Chondrocyte (in vitro differentiated cells): ENCODE measurements around the gene JAKMIP1. TPM values are rescaled to one million over a fixed set of nuclear protein-coding genes. Genes with fewer than 3 reads are reported as not detected.

Source experiments
- DNase-seq: peaks from one replicate; pipeline ENCODE4 v3.0.0; 2021; ENCODE audit warnings: mixed read lengths, low spot score
- H3K27ac Mint-ChIP-seq: one replicate; pipeline ENCODE4 v1.8.0; 2021; ENCODE audit warnings: mild to moderate bottlenecking, moderate library complexity, mixed read lengths; ENCODE audit not compliant: unreplicated experiment
- H3K27me3 Mint-ChIP-seq: 2 replicates; pipeline ENCODE4 v1.8.0; 2021; ENCODE audit warnings: low read depth, mixed read lengths
- H3K36me3 Mint-ChIP-seq: 2 replicates; pipeline ENCODE4 v1.8.0; 2021; ENCODE audit warnings: low read depth, mixed read lengths
- H3K4me1 Mint-ChIP-seq: 2 replicates; pipeline ENCODE4 v1.8.0; 2021; ENCODE audit warnings: low read depth, mild to moderate bottlenecking, mixed read lengths
- H3K4me3 Mint-ChIP-seq: one replicate; pipeline ENCODE4 v1.8.0; 2021; ENCODE audit warnings: mild to moderate bottlenecking, moderate library complexity, mixed read lengths; ENCODE audit not compliant: unreplicated experiment
- H3K9me3 Mint-ChIP-seq: 2 replicates; pipeline ENCODE4 v1.8.0; 2021; ENCODE audit warnings: low read depth, mixed read lengths
- CTCF ChIP-seq: fragments of 200-600 bp; sonication (generic); IDR thresholded peaks from 2 replicates; pipeline ENCODE4 v1.5.0; 2021; ENCODE audit warnings: antibody characterized with exemption, mild to moderate bottlenecking, moderate library complexity
- total RNA-seq: library from RNA; stranded (reverse); gene quantifications from 3 replicates; pipeline ENCODE4 v1.2.1, GENCODE V29; 2021

Gene JAKMIP1
- total RNA-seq, 1 donor from 2014 or later, result 0.10 TPM

- no peak for DNase-seq
- H3K36me3 Mint-ChIP-seq, result no peaks in the 10 kb centered on the region
- H3K4me1 Mint-ChIP-seq, result no peaks in the 10 kb centered on the region
- peaks cover 17% of the 10 kb centered on the region for H3K27me3 Mint-ChIP-seq
- no peak for TF ChIP-seq CTCF
- no peaks in the 10 kb centered on the region for H3K9me3 Mint-ChIP-seq
- no peak overlapping the region for H3K4me3 Mint-ChIP-seq
- H3K27ac Mint-ChIP-seq, result no peak overlapping the region
Measured at GRCh38 chr4:6230827-6231662, 30.7 kb upstream of the JAKMIP1 start.

GRCh38 chr4:6230502-6230785 is 30.1 kb upstream of the JAKMIP1 start:
- no peaks in the 10 kb centered on the region for H3K4me1 Mint-ChIP-seq
- H3K36me3 Mint-ChIP-seq, result no peaks in the 10 kb centered on the region
- H3K27me3 Mint-ChIP-seq, result peaks cover 16% of the 10 kb centered on the region
- H3K4me3 Mint-ChIP-seq, result no peak overlapping the region
- no peaks in the 10 kb centered on the region for H3K9me3 Mint-ChIP-seq
- no peak for DNase-seq
- TF ChIP-seq CTCF, result no peak
- no peak overlapping the region for H3K27ac Mint-ChIP-seq

- no peak for DNase-seq
- Mint-ChIP-seq H3K4me1 (no peaks in the 10 kb centered on the region), H3K36me3 (no peaks in the 10 kb centered on the region), H3K27ac (no peak overlapping the region), H3K4me3 (no peak overlapping the region), H3K27me3 (peaks cover 18% of the 10 kb centered on the region), H3K9me3 (no peaks in the 10 kb centered on the region)
- TF ChIP-seq CTCF, result no peak
Measured at GRCh38 chr4:6229671-6230501, 29.5 kb upstream of the JAKMIP1 start.

- H3K4me3 Mint-ChIP-seq, result no peak overlapping the region
- DNase-seq, result no peak
- no peaks in the 10 kb centered on the region for H3K36me3 Mint-ChIP-seq
- H3K9me3 Mint-ChIP-seq, result no peaks in the 10 kb centered on the region
- no peaks in the 10 kb centered on the region for H3K4me1 Mint-ChIP-seq
- H3K27me3 Mint-ChIP-seq, result peaks cover 22% of the 10 kb centered on the region
- TF ChIP-seq CTCF, result no peak
- H3K27ac Mint-ChIP-seq, result no peak overlapping the region
Measured at GRCh38 chr4:6229095-6229494, 28.7 kb upstream of the JAKMIP1 start.

GRCh38 chr4:6228158-6229067 is 28.1 kb upstream of the JAKMIP1 start:
- Mint-ChIP-seq H3K27me3 (peaks cover 29% of the 10 kb centered on the region), H3K36me3 (no peaks in the 10 kb centered on the region), H3K4me3 (no peak overlapping the region), H3K4me1 (no peaks in the 10 kb centered on the region), H3K27ac (no peak overlapping the region), H3K9me3 (no peaks in the 10 kb centered on the region)
- DNase-seq, result no peak
- TF ChIP-seq CTCF, result no peak
